ENCODE results near the gene CIC.

DNA sequence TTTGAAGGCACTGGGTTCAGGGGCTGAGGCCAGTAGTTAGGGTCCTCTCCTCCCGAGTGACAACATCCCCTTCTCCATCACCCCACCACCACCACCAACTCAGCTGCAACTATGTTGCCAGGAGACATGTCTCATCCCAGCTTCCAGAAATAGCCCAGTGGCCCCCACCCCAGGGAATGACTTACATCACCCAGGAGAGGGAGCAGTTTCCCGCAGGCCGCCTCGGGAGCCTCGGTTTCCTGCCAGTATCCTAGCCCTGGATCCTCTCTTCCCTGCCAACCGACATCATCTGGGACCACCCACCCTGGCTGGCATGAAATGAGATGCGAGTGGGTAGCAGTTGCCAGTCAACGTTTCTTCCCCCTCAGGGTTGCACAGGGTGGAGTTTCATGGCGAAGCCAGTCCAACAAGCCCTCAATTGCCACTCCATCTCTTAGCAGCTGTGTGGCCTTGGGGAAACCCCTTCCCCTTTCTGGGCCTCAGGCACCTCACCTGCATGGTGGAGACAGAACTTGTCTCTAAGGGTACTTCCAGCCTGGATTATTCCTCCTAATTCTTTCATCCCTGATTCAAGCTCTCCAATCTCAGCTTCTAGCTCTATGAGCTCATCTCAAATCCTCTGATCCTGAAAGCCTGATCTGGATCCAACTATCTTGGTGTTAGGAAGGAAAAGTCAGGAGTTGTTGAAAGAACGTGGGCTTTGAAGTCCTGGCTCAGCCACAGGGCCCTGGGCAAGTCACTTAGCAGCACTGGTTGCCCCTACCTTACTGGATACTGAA is 22.7 kb upstream of the CIC start:
- TF ChIP-seq, protein P1, sequence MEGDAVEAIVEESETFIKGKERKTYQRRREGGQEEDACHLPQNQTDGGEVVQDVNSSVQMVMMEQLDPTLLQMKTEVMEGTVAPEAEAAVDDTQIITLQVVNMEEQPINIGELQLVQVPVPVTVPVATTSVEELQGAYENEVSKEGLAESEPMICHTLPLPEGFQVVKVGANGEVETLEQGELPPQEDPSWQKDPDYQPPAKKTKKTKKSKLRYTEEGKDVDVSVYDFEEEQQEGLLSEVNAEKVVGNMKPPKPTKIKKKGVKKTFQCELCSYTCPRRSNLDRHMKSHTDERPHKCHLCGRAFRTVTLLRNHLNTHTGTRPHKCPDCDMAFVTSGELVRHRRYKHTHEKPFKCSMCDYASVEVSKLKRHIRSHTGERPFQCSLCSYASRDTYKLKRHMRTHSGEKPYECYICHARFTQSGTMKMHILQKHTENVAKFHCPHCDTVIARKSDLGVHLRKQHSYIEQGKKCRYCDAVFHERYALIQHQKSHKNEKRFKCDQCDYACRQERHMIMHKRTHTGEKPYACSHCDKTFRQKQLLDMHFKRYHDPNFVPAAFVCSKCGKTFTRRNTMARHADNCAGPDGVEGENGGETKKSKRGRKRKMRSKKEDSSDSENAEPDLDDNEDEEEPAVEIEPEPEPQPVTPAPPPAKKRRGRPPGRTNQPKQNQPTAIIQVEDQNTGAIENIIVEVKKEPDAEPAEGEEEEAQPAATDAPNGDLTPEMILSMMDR (optimal IDR thresholded peaks at IDR 0.05 in 1 of 3, IDR thresholded peaks at IDR 0.05 in 1 of 3, conservative IDR thresholded peaks at IDR 0.05 in 1 of 3; ENCODE audit: extremely low read depth in 1 of 3, insufficient read depth in 2 of 3, low read length in 3 of 3): peak; percentile 81 to 83 (median 81)
- no peak for TF ChIP-seq EZH2 (IDR thresholded peaks at IDR 0.05; ENCODE audit: low read length)
